Smooth muscle cell (in vitro differentiated cells): ENCODE measurements around the gene RNF220. TPM values are rescaled to one million over a fixed set of nuclear protein-coding genes. Genes with fewer than 3 reads are reported as not detected.

Experiments used
- DNase-seq: peaks from one replicate; lab custom pipeline; 2025; ENCODE audit not compliant: unreplicated experiment; lab: John Stamatoyannopoulos, UW
- H2AFZ ChIP-seq: fragments of 200-600 bp; sonication (generic); 2 replicates; pipeline ENCODE4 v1.6.0; 2016; ENCODE audit warnings: antibody characterized with exemption, low read depth, mild to moderate bottlenecking
- H3F3A ChIP-seq: fragments of 200-600 bp; sonication (generic); 2 replicates; pipeline ENCODE4 v1.6.0; 2017; ENCODE audit warnings: antibody characterized with exemption, low read depth
- H3K27ac ChIP-seq: fragments of 200-600 bp; sonication (generic); 2 replicates; pipeline ENCODE4 v1.5.1; 2016; ENCODE audit warnings: low read depth, mild to moderate bottlenecking
- H3K27me3 ChIP-seq: fragments of 200-600 bp; sonication (generic); 2 replicates; pipeline ENCODE4 v1.6.1; 2016; ENCODE audit warnings: low read depth, mild to moderate bottlenecking
- H3K36me3 ChIP-seq: fragments of 200-600 bp; sonication (generic); 2 replicates; pipeline ENCODE4 v1.5.1; 2016; ENCODE audit warnings: low read depth
- H3K4me1 ChIP-seq: fragments of 200-600 bp; sonication (generic); 2 replicates; pipeline ENCODE4 v1.5.1; 2016; ENCODE audit warnings: low read depth
- H3K4me2 ChIP-seq: fragments of 200-600 bp; sonication (generic); 2 replicates; pipeline ENCODE4 v1.6.0; 2016; ENCODE audit warnings: mild to moderate bottlenecking
- H3K4me3 ChIP-seq: fragments of 200-600 bp; sonication (generic); 2 replicates; pipeline ENCODE4 v1.5.1; 2016; ENCODE audit warnings: mild to moderate bottlenecking
- H3K79me2 ChIP-seq: fragments of 200-600 bp; sonication (generic); 2 replicates; pipeline ENCODE4 v1.6.0; 2016; ENCODE audit warnings: low read depth, mild to moderate bottlenecking
- H3K9ac ChIP-seq: fragments of 200-600 bp; sonication (generic); 2 replicates; pipeline ENCODE4 v1.6.0; 2016; ENCODE audit warnings: low read depth
- H3K9me3 ChIP-seq: fragments of 200-600 bp; sonication (generic); replicated peaks from 2 replicates; pipeline ENCODE4 v1.5.1; 2016; ENCODE audit warnings: low read depth
- H4K20me1 ChIP-seq: fragments of 200-600 bp; sonication (generic); 2 replicates; pipeline ENCODE4 v1.6.0; 2016; ENCODE audit warnings: low read depth
- CTCF ChIP-seq: fragments of 200-600 bp; sonication (generic); IDR thresholded peaks from 2 replicates; pipeline ENCODE4 v1.5.1; 2017; ENCODE audit warnings: borderline replicate concordance, mild to moderate bottlenecking, antibody characterized with exemption; ENCODE audit not compliant: insufficient read depth, poor library complexity, severe bottlenecking
- WGBS: methylation state at CpG from one replicate; pipeline ENCODE4 v1.1.7; 2016; ENCODE audit warnings: low lambda C conversion rate; 5-methylcytosine and 5-hydroxymethylcytosine counted together
- polyA plus RNA-seq: library from polyadenylated mRNA; unstranded; fragments of >200 nt; fragmentation: Nextera tagmentation; extraction: Ambion mirVana; gene quantifications from 2 replicates; pipeline ENCODE4 v1.2.1, GENCODE V29; 2016
- total RNA-seq: library from RNA; depleted of rRNA; stranded (reverse); fragments of >200 nt; gene quantifications from 2 replicates; pipeline ENCODE4 v1.2.3, GENCODE V29; 2014

Gene RNF220
- total and polyA plus RNA-seq, 2 experiments from 2014 or later = 65.8 to 71.1 TPM

GRCh38 chr1:44565259-44565750, 160.2 kb downstream of the RNF220 start:
- no peak overlapping the region for H3K9ac ChIP-seq
- peaks cover 65% of the 10 kb centered on the region for H3K27me3 ChIP-seq
- H3K27ac ChIP-seq = no peak overlapping the region
- H4K20me1 ChIP-seq = no peaks in the 10 kb centered on the region
- H3K4me3 ChIP-seq = no peak overlapping the region
- no peak overlapping the region for H2AFZ ChIP-seq
- H3F3A ChIP-seq = no peaks in the 10 kb centered on the region
- no peaks in the 10 kb centered on the region for H3K9me3 ChIP-seq
- no peak overlapping the region for H3K4me2 ChIP-seq
- no peaks in the 10 kb centered on the region for H3K36me3 ChIP-seq
- WGBS = 54% methylated on average over 5 of the region's 5 CpGs
- no peak for DNase-seq
- no peak for TF ChIP-seq CTCF
- no peaks in the 10 kb centered on the region for H3K4me1 ChIP-seq
- no peaks in the 10 kb centered on the region for H3K79me2 ChIP-seq

- Histone ChIP-seq H3K4me3 (no peak overlapping the region), H3K79me2 (no peaks in the 10 kb centered on the region), H2AFZ (no peak overlapping the region), H3K27me3 (peaks cover 70% of the 10 kb centered on the region), H3K36me3 (no peaks in the 10 kb centered on the region), H3K4me2 (no peak overlapping the region), H4K20me1 (no peaks in the 10 kb centered on the region), H3K9me3 (no peaks in the 10 kb centered on the region), H3K9ac (no peak overlapping the region), H3F3A (no peaks in the 10 kb centered on the region), H3K27ac (no peak overlapping the region), H3K4me1 (no peaks in the 10 kb centered on the region)
- DNase-seq = no peak
- 93% methylated on average over 6 of the region's 6 CpGs for WGBS
- TF ChIP-seq CTCF = no peak
Measured at GRCh38 chr1:44565833-44566232, 160.8 kb downstream of the RNF220 start.

- no peaks in the 10 kb centered on the region for H3K36me3 ChIP-seq
- 89% methylated on average over 7 of the region's 7 CpGs for WGBS
- H3K4me3 ChIP-seq = no peak overlapping the region
- H3K9ac ChIP-seq = no peak overlapping the region
- H3K27me3 ChIP-seq = peaks cover 76% of the 10 kb centered on the region
- H4K20me1 ChIP-seq = no peaks in the 10 kb centered on the region
- H3K79me2 ChIP-seq = no peaks in the 10 kb centered on the region
- no peaks in the 10 kb centered on the region for H3K4me1 ChIP-seq
- no peaks in the 10 kb centered on the region for H3K9me3 ChIP-seq
- no peak for DNase-seq
- H2AFZ ChIP-seq = no peak overlapping the region
- H3K4me2 ChIP-seq = no peak overlapping the region
- TF ChIP-seq CTCF = no peak
- no peaks in the 10 kb centered on the region for H3F3A ChIP-seq
- H3K27ac ChIP-seq = no peak overlapping the region
Measured at GRCh38 chr1:44566281-44567046, 161.4 kb downstream of the RNF220 start.
